ENCODE data around the gene FAM13A. TPM values are rescaled to one million over a fixed set of nuclear protein-coding genes. Genes with fewer than 3 reads are reported as not detected.
"Not testable (repeated sequence)": the region's sequence is repeated elsewhere in the genome, so short reads cannot be mapped to it uniquely, and the experiment has no call there.

Gene FAM13A
- total and polyA plus RNA-seq, 2 of the 8 experiments (the other 6 are each of a cell fraction or from before 2014, with no cell fraction given): 7.1 to 16.5 TPM

DNA sequence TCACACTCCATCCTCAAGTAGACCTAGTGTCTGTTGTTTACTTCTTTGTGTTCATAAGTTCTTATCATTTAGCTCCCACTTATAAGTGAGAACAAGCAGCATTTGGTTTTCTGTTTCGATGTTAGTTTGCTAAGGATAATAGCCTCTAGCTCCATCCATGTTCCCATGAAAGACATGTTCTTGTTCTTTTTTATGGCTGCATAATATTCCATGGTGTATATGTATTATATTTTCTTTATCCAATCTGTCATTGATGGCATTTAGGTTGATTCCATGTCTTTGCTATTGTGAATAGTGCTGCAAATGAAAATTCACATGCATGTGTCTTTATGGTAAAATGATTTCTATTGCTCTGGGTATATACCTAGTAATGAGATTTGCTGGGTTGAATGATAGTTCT is 51.9 kb downstream of the FAM13A start:
- DNase-seq (ENCODE audit: low read depth in 1 of 2, low spot score in 2 of 2); H3K4me2 ChIP-seq (ENCODE audit: insufficient read depth in 1 of 2, low read depth in 2 of 2, low read length in 2 of 2); H4K91ac ChIP-seq (replicated peaks; ENCODE audit: insufficient read length, low read length); H3K79me2 ChIP-seq (ENCODE audit: control insufficient read depth in 1 of 2, insufficient read depth in 2 of 2, low read length in 2 of 2); H2AFZ ChIP-seq (ENCODE audit: low read length); H3K4me1 ChIP-seq (replicated peaks in 1 of 4; ENCODE audit: control insufficient read depth in 3 of 4, insufficient read depth in 4 of 4, low read length in 3 of 4); FAIRE-seq; H3K4ac ChIP-seq (replicated peaks; ENCODE audit: insufficient read length, low read depth, low read length); H4K20me1 ChIP-seq (replicated peaks in 1 of 2; ENCODE audit: control insufficient read depth in 1 of 2, insufficient read depth in 2 of 2, low read length in 2 of 2); H2BK5ac ChIP-seq (ENCODE audit: low read depth, low read length); POLR2A ChIA-PET (ENCODE audit: partially characterized antibody); H3K9ac ChIP-seq (replicated peaks in 1 of 4; ENCODE audit: extremely low read depth in 1 of 4, low read depth in 3 of 4, low read length in 3 of 4); H3K79me1 ChIP-seq (ENCODE audit: low read depth, low read length); H4K8ac ChIP-seq (ENCODE audit: extremely low read depth, insufficient read depth, low read length); H3K14ac ChIP-seq (ENCODE audit: insufficient read length); H2AK5ac ChIP-seq (ENCODE audit: low read depth, low read length); H2BK120ac ChIP-seq (replicated peaks; ENCODE audit: low read depth, low read length); H2BK20ac ChIP-seq (ENCODE audit: low read length); H2BK12ac ChIP-seq (ENCODE audit: low read depth, low read length); H3K27ac ChIP-seq (ENCODE audit: low read depth, low read length); H3K9me3 ChIP-seq (ENCODE audit: insufficient read depth in 2 of 2, low read depth in 1 of 2, low read length in 1 of 2); H3K4me3 ChIP-seq (ENCODE audit: extremely low read depth in 1 of 4, insufficient read depth in 2 of 4, low read depth in 3 of 4, low read length in 4 of 4); H3K18ac ChIP-seq (ENCODE audit: extremely low read depth, low read length); H3K23me2 ChIP-seq (ENCODE audit: low read depth, low read length); H3K27me3 ChIP-seq (replicated peaks in 1 of 4; ENCODE audit: control insufficient read depth in 3 of 4, extremely low read depth in 1 of 4, insufficient read depth in 3 of 4, low read length in 3 of 4); H4K5ac ChIP-seq (ENCODE audit: insufficient read length, low read depth, low read length); H3K56ac ChIP-seq (replicated peaks; ENCODE audit: insufficient read length, low read depth, low read length); H3K23ac ChIP-seq (ENCODE audit: insufficient read length); H2BK15ac ChIP-seq (ENCODE audit: low read length): not testable (repeated sequence)
- CTCF ChIA-PET (ENCODE audit: partially characterized antibody): interaction anchor here (0.8 to 1.5 kb wide), 3 partner anchors 10 to 18 kb away, joined by 3 to 5 read pairs (median 5); no protein-coding TSS in a partner anchor
- 92% methylated on average over 1 of the region's 1 CpG; no CpG with 5 or more reads in 1 of the 2 experiments for WGBS, 2 experiments (ENCODE audit: extremely low coverage in 1 of 2, insufficient coverage in 1 of 2, insufficient read length in 1 of 2, insufficient replicate concordance in 2 of 2, low coverage in 1 of 2, low lambda C conversion rate in 2 of 2, missing lambda C conversion rate in 1 of 2)
- H3K36me3 ChIP-seq (ENCODE audit: control insufficient read depth in 2 of 4, insufficient read depth in 4 of 4, low read length in 3 of 4): peaks cover 0 to 17% (median 6%) of the 10 kb centered on the region in 4 experiments; a peak in 6 of 8 replicates

All from H1 (cell line).